Thoracic aorta (tissue), 2 donors: ENCODE data around the gene NTSR1. TPM values are rescaled to one million over a fixed set of nuclear protein-coding genes. Genes with fewer than 3 reads are reported as not detected.

Experiments used
- ATAC-seq: fragments of 150-250 bp; one replicate; pipeline ENCODE4 v1.8.0; 2017; ENCODE audit warnings: low read depth; ENCODE audit not compliant: insufficient number of reproducible peaks, low FRiP score
- DNase-seq: peaks from one replicate; pipeline ENCODE4 v3.0.0-alpha.2; 2020; ENCODE audit warnings: low spot score
- H3K27ac ChIP-seq, 2 donors: fragments of 200-600 bp; sonication (generic); 1 replicate in 1 of 2; 2 replicates in 1 of 2; pipeline ENCODE4 v1.5.1; 2016; ENCODE audit warnings: mild to moderate bottlenecking in 2 of 2, moderate library complexity in 2 of 2
- H3K27me3 ChIP-seq: fragments of 200-600 bp; sonication (generic); replicated peaks from 2 replicates; pipeline ENCODE4 v1.6.0; 2016; ENCODE audit warnings: mild to moderate bottlenecking; ENCODE audit not compliant: insufficient read depth
- H3K36me3 ChIP-seq: fragments of 200-600 bp; sonication (generic); one replicate; pipeline ENCODE4 v1.5.1; 2016
- H3K4me1 ChIP-seq, 2 donors: fragments of 200-600 bp; sonication (generic); 1 replicate in 1 of 2; 2 replicates in 1 of 2; pipeline versions ENCODE4 v1.5.1 to v1.6.0; 2016; ENCODE audit warnings: low read depth in 2 of 2, mild to moderate bottlenecking in 1 of 2; ENCODE audit not compliant: control insufficient read depth in 1 of 2
- H3K4me3 ChIP-seq: fragments of 200-600 bp; sonication (generic); 2 replicates; pipeline ENCODE4 v1.5.1; 2016; ENCODE audit warnings: mild to moderate bottlenecking
- H3K9me3 ChIP-seq: fragments of 200-600 bp; sonication (generic); 2 replicates; pipeline ENCODE4 v1.5.1; 2016
- CTCF ChIP-seq: fragments of 200-600 bp; sonication (generic); IDR thresholded peaks from one replicate; pipeline ENCODE4 v1.5.1; 2019; ENCODE audit warnings: antibody characterized with exemption
- total RNA-seq, 2 donors: library from RNA; depleted of rRNA; stranded (reverse); fragments of >200 nt; gene quantifications; one replicate each; pipeline versions ENCODE4 v1.1.0 to v1.2.3, GENCODE V29; 2016

NTSR1 gene
- total RNA-seq, 2 donors from 2014 or later = not detected

GRCh38 chr20:62744741-62745191, 36.1 kb downstream of the NTSR1 start:
- no peak for DNase-seq
- Histone ChIP-seq H3K27me3 (no peaks in the 10 kb centered on the region), H3K4me1 (no peaks in the 10 kb centered on the region), H3K27ac (no peak overlapping the region), H3K36me3 (no peaks in the 10 kb centered on the region), H3K4me3 (no peak overlapping the region), H3K9me3 (no peaks in the 10 kb centered on the region)
- TF ChIP-seq CTCF = no peak
- ATAC-seq = no peak

- no peak for TF ChIP-seq CTCF
- Histone ChIP-seq H3K36me3 (no peaks in the 10 kb centered on the region), H3K27ac (no peak overlapping the region), H3K27me3 (no peaks in the 10 kb centered on the region), H3K4me3 (no peak overlapping the region), H3K4me1 (no peaks in the 10 kb centered on the region), H3K9me3 (no peaks in the 10 kb centered on the region)
- ATAC-seq (no peak), DNase-seq (no peak)
Observed at GRCh38 chr20:62745279-62745951, 36.8 kb downstream of the NTSR1 start.

GRCh38 chr20:62745952-62746288, 37.3 kb downstream of the NTSR1 start:
- ATAC-seq (no peak), DNase-seq (no peak)
- Histone ChIP-seq H3K27ac (no peak overlapping the region), H3K9me3 (no peaks in the 10 kb centered on the region), H3K36me3 (no peaks in the 10 kb centered on the region), H3K27me3 (no peaks in the 10 kb centered on the region), H3K4me1 (no peaks in the 10 kb centered on the region), H3K4me3 (no peak overlapping the region)
- no peak for TF ChIP-seq CTCF

GRCh38 chr20:62748311-62748710, 39.7 kb downstream of the NTSR1 start:
- TF ChIP-seq CTCF = no peak
- Histone ChIP-seq H3K4me3 (no peak overlapping the region), H3K9me3 (no peaks in the 10 kb centered on the region), H3K4me1 (no peaks in the 10 kb centered on the region), H3K27ac (no peak overlapping the region), H3K36me3 (no peaks in the 10 kb centered on the region), H3K27me3 (no peaks in the 10 kb centered on the region)
- DNase-seq (no peak), ATAC-seq (no peak)

GRCh38 chr20:62749851-62750445, 41.3 kb downstream of the NTSR1 start:
- no peak overlapping the region for H3K4me3 ChIP-seq
- DNase-seq = no peak
- no peak for ATAC-seq
- H3K9me3 ChIP-seq = no peaks in the 10 kb centered on the region
- H3K27ac ChIP-seq = no peak overlapping the region
- H3K36me3 ChIP-seq = no peaks in the 10 kb centered on the region
- no peak for TF ChIP-seq CTCF
- no peaks in the 10 kb centered on the region for H3K27me3 ChIP-seq
- H3K4me1 ChIP-seq = no peaks in the 10 kb centered on the region
